Left lung (tissue), 10 donors: Measurements from ENCODE around the gene OPCML. TPM values are rescaled to one million over a fixed set of nuclear protein-coding genes. Genes with fewer than 3 reads are reported as not detected.

ENCODE experiments used
- ATAC-seq: fragments of 200-7000 bp; cut with Tn5 transposase; one replicate; pipeline ENCODE4 v1.9.1; 2020; ENCODE audit warnings: moderate library complexity
- DNase-seq, 4 donors: peaks; one replicate each; pipeline ENCODE4 v3.0.0-alpha.2; 2013 to 2020
- H3K27ac ChIP-seq, 2 donors: fragments of 200-600 bp; sonication (generic) in 1 of 2; one replicate each; pipeline versions ENCODE4 v1.5.0 to v1.8.0; 2020 to 2021
- H3K27me3 ChIP-seq, 2 donors: fragments of 200-600 bp; sonication (generic) in 1 of 2; one replicate each; pipeline versions ENCODE4 v1.5.0 to v1.8.0; 2020 to 2021
- H3K36me3 ChIP-seq, 2 donors: fragments of 200-600 bp; sonication (generic) in 1 of 2; one replicate each; pipeline versions ENCODE4 v1.5.0 to v1.8.0; 2020 to 2021
- H3K4me1 ChIP-seq, 2 donors: fragments of 200-600 bp; one replicate each; pipeline ENCODE4 v1.8.0; 2021
- H3K4me3 ChIP-seq, 2 donors: fragments of 200-600 bp; sonication (generic) in 1 of 2; one replicate each; pipeline versions ENCODE4 v1.5.0 to v1.8.0; 2020 to 2021; ENCODE audit warnings: mild to moderate bottlenecking in 1 of 2
- H3K9me3 ChIP-seq, 2 donors: fragments of 200-600 bp; sonication (generic) in 1 of 2; one replicate each; pipeline versions ENCODE4 v1.5.0 to v1.8.0; 2020 to 2021
- intact Hi-C, 2 donors: fragments of 100-400 bp; cut with DNase I; formaldehyde crosslinking; loops; one replicate each; pipeline versions ENCODE4 v1.11.2 to v1.14.2; 2022
- polyA plus RNA-seq, 6 donors: library from polyadenylated mRNA; unstranded; fragments of 120-200 nt; gene quantifications; one replicate each; pipeline ENCODE4 v1.2.1, GENCODE V29; 2013; ENCODE audit not compliant: insufficient read length in 6 of 6
- total RNA-seq, 2 donors: library from RNA; stranded (reverse); fragmentation: NEBNext Ultra II Directional; extraction: Animal tissue kit (Norgen Biotek cat#: 25700); gene quantifications; one replicate each; pipeline ENCODE4 v1.2.1, GENCODE V29; 2021
- TF ChIP-seq, protein P1 (sequence below), 2 donors: fragments of 200-600 bp; sonication (generic) in 1 of 2; IDR thresholded peaks; one replicate each; pipeline versions ENCODE4 v1.5.0 to v1.8.0; 2021; ENCODE audit warnings: antibody characterized with exemption in 2 of 2
- donor health status: DM: no; HTN: yes; CAD: no.
- donor health status: DM: no; HTN: no; CAD: no.

The OPCML gene
- total and polyA plus RNA-seq, 8 donors: 0.98 to 5.3 (median 1.9) TPM; not detected in 2

DNA sequence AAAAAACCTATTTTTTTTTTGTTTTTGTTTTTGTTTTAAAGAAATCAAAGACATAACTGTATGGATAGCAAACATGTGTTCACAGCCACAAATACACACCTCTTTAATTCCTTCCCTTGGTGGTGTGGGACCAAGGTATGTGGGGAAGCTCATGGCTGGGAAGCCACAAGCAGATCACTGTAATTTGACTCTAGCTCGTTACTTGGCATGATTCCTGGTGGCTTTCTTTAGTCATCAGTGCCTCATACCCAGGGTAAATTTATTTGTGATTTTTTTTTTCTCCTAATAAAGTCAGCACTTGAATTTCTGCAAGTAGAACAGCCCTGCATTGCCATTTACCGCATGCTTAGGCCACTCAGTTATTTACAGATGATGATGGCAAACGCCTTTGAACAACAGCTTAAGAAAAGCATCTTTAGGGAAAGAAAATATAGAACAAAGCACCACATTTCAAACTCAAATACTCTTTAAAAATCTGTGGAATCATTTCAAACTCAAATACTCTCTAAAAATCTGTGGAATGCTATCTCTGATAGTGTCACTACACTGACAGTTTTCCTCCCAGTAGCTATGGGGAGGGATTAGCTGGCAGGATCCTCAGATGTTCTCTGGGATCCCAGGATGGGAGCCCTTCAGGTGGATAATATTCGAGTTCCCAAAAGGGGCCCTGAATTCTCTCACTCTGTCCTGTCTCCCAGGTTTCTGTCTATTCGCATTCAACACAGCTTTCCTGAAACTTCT lies 687.2 kb downstream of the OPCML start:
- DNase-seq: peak in 1 of 4 donors; percentile 30
- TF ChIP-seq, protein P1, sequence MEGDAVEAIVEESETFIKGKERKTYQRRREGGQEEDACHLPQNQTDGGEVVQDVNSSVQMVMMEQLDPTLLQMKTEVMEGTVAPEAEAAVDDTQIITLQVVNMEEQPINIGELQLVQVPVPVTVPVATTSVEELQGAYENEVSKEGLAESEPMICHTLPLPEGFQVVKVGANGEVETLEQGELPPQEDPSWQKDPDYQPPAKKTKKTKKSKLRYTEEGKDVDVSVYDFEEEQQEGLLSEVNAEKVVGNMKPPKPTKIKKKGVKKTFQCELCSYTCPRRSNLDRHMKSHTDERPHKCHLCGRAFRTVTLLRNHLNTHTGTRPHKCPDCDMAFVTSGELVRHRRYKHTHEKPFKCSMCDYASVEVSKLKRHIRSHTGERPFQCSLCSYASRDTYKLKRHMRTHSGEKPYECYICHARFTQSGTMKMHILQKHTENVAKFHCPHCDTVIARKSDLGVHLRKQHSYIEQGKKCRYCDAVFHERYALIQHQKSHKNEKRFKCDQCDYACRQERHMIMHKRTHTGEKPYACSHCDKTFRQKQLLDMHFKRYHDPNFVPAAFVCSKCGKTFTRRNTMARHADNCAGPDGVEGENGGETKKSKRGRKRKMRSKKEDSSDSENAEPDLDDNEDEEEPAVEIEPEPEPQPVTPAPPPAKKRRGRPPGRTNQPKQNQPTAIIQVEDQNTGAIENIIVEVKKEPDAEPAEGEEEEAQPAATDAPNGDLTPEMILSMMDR (IDR thresholded peaks at IDR 0.05): no peak
- ATAC-seq: no peak
- intact Hi-C loops: no loop called here
- Histone ChIP-seq H3K27ac (no peak overlapping the region), H3K4me3 (no peak overlapping the region), H3K4me1 (no peaks in the 10 kb centered on the region), H3K36me3 (no peaks in the 10 kb centered on the region), H3K27me3 (no peaks in the 10 kb centered on the region), H3K9me3 (no peaks in the 10 kb centered on the region)

DNA sequence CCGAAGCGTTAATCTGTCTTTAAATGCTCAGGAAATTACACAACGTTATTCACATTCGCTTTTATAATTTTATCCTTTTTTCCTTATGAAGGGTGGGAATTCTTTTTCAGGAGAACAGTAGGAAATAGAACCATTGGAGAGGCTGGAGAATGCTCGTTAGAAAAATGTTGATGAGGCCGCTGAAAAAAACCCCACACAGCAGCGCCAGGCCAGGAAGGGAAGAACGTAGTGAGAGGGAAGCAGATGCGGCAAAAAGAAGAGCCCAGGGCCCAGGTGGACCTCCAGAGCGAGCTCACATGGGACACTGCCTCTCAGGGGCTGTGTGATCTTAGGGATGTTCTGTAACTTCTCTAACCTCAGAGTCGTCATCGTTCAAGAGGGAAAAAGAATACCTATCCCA lies 691.6 kb downstream of the OPCML start:
- Histone ChIP-seq H3K36me3 (no peaks in the 10 kb centered on the region), H3K9me3 (no peaks in the 10 kb centered on the region), H3K27ac (no peak overlapping the region), H3K27me3 (no peaks in the 10 kb centered on the region), H3K4me3 (no peak overlapping the region), H3K4me1 (no peaks in the 10 kb centered on the region)
- intact Hi-C loops: no loop called here
- DNase-seq (no peak), ATAC-seq (no peak)
- TF ChIP-seq, protein P1 (IDR thresholded peaks at IDR 0.05): no peak

DNA sequence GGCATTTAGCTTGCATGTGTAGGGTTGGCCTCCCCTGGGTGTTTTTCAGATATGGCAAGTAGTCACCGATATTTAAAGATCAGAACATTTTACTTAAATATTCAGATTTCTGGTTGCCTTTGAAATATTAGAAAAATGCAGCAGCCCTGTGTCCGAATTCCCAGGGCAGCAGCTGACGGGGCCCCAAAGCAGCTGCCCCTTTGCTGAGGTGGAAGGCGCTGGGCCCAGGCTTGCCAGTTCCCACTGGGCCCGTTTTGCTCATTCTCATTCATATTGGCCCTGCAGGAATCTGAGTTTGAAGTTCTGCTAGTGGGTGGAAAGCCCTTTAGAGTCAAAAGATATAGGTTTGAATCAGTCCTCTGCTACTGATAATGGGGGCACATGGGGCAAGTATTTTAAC lies 692.1 kb downstream of the OPCML start:
- Histone ChIP-seq H3K27ac (no peak overlapping the region), H3K36me3 (no peaks in the 10 kb centered on the region), H3K27me3 (no peaks in the 10 kb centered on the region), H3K4me1 (no peaks in the 10 kb centered on the region), H3K9me3 (peaks cover 0 to 2% of the 10 kb centered on the region in 2 donors), H3K4me3 (no peak overlapping the region)
- intact Hi-C loops: no loop called here
- no peak for ATAC-seq
- no peak for DNase-seq
- TF ChIP-seq, protein P1 (IDR thresholded peaks at IDR 0.05): no peak

DNA sequence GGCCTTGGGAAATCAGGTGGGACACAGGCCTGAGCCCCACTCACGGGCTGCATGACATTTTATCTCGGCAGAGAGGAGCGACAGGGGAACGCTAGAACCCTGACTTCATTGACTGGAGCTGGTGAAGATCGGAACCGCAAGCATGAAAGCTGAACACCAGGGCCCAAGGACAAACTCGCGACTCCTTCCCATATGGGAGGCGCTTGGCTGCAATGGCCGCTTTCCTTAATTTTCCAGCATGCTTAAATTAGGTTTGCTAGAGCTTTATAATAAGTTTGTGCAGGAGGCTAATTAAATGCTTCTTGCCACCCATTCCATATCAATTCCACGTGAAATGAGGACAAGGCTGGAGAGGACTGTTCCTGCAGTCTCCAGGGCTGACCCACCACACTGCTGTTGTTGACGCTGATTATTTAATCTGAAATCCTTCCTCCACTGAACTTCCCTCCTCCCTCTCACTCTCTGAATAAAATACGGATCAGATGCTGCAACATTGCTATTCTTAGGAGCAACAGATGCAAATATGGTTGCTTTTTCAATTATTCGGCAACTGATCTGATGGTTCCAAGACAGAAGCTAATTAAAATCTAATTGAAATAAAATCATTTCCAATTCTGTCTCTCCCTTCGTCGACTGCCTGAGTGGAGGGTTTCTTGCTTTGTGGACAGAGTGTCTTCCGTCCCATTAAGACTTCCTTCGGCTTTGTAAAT lies 692.9 kb downstream of the OPCML start:
- intact Hi-C loops: no loop called here
- Histone ChIP-seq H3K27ac (no peak overlapping the region), H3K4me3 (no peak overlapping the region), H3K9me3 (peaks cover 0 to 5% of the 10 kb centered on the region in 2 donors), H3K4me1 (no peaks in the 10 kb centered on the region), H3K36me3 (no peaks in the 10 kb centered on the region), H3K27me3 (no peaks in the 10 kb centered on the region)
- ATAC-seq: no peak
- no peak for DNase-seq
- TF ChIP-seq, protein P1 (IDR thresholded peaks at IDR 0.05): no peak

DNA sequence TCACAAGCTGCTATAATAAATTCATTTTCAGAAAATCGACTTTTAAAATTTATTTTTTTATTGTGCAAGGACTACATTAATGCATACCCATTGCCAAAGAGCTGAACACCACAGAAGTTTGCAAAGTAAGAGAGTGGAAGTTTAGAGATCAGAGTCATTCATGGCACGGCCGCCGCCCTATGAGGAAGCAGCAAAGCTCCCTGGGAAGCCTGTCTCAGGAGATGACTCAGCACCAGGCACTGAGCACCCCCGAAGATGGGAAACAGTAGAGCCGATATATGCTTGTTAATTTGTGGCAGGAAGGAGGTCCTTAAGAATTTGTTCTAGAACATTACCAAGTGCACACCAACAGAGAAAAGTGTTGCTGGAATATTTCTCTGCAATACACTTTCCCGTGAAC lies 693.7 kb downstream of the OPCML start:
- Histone ChIP-seq H3K9me3 (peaks cover 0 to 5% of the 10 kb centered on the region in 2 donors), H3K27ac (no peak overlapping the region), H3K4me3 (no peak overlapping the region), H3K27me3 (no peaks in the 10 kb centered on the region), H3K4me1 (no peaks in the 10 kb centered on the region), H3K36me3 (no peaks in the 10 kb centered on the region)
- TF ChIP-seq, protein P1 (IDR thresholded peaks at IDR 0.05): no peak
- DNase-seq (no peak), ATAC-seq (no peak)
- intact Hi-C loops: no loop called here
